Muscle of back (tissue), 10 donors: ENCODE data around the gene GRN. TPM values are rescaled to one million over a fixed set of nuclear protein-coding genes. Genes with fewer than 3 reads are reported as not detected.

Experiments
- polyA plus RNA-seq, 10 donors: library from polyadenylated mRNA; unstranded; fragments of 120-200 nt; gene quantifications; one replicate each; pipeline ENCODE4 v1.2.1, GENCODE V29; 2013; ENCODE audit not compliant: insufficient read length in 10 of 10

Gene GRN
- polyA plus RNA-seq, 10 donors: 146 to 229 (median 186) TPM

Other genes with a start within 250 kb of the GRN start
- 10 to 100 TPM; 43.2 to 58.4 (median 52.6) TPM for gene HDAC5, start 221.7 kb upstream of the GRN start, polyA plus RNA-seq
- gene HROB, start 203.4 kb upstream of the GRN start, polyA plus RNA-seq: 1 to 10 TPM; 1.6 to 3.9 (median 2.3) TPM
- 10 to 100 TPM in 7 of 10 donors, 1 to 10 TPM in 3; 4.8 to 15.2 (median 10.9) TPM for gene ASB16, start 174.6 kb upstream of the GRN start, polyA plus RNA-seq
- gene TMUB2, start 158.3 kb upstream of the GRN start, polyA plus RNA-seq: 10 to 100 TPM; 33.2 to 51.3 (median 40.6) TPM
- 10 to 100 TPM; 44.2 to 57.6 (median 49.0) TPM for gene ATXN7L3, start 145.4 kb upstream of the GRN start, polyA plus RNA-seq
- gene UBTF, start 125.6 kb upstream of the GRN start, polyA plus RNA-seq: 10 to 100 TPM; 60.2 to 92.2 (median 72.2) TPM
- 10 to 100 TPM in 7 of 10 donors, 1 to 10 TPM in 3; 6.0 to 34.0 (median 13.2) TPM for gene SLC4A1, start 77.2 kb upstream of the GRN start, polyA plus RNA-seq
- gene RUNDC3A, start 36.7 kb upstream of the GRN start, polyA plus RNA-seq: 10 to 100 TPM in 1 of 10 donors, 1 to 10 TPM in 9; 1.2 to 11.0 (median 2.0) TPM
- gene SLC25A39, start 20.5 kb upstream of the GRN start, polyA plus RNA-seq: 100 to 1,000 TPM in 1 of 10 donors, 10 to 100 TPM in 9; 41.1 to 125 (median 66.1) TPM
- gene FAM171A2, start 18.6 kb downstream of the GRN start, polyA plus RNA-seq: 10 to 100 TPM; 44.1 to 84.8 (median 64.4) TPM
- gene ITGA2B, start 44.3 kb downstream of the GRN start, polyA plus RNA-seq: 1 to 10 TPM; 1.3 to 3.9 (median 2.0) TPM
- gene GPATCH8, start 158.1 kb downstream of the GRN start, polyA plus RNA-seq: 10 to 100 TPM; 21.1 to 36.9 (median 27.0) TPM
- gene FZD2, start 212.2 kb downstream of the GRN start, polyA plus RNA-seq: 10 to 100 TPM; 11.6 to 27.2 (median 15.9) TPM